Measurements from ENCODE around the gene ADAMTSL1. TPM values are rescaled to one million over a fixed set of nuclear protein-coding genes. Genes with fewer than 3 reads are reported as not detected.

ADAMTSL1 gene
- total and polyA plus RNA-seq, 2 donors (not counting 3 experiments of a cell fraction or from before 2014, with no cell fraction given) = 15.0 to 18.4 TPM

GRCh38 chr9:18822850-18823249 is 348.9 kb downstream of the ADAMTSL1 start:
- intact Hi-C loops (cut with micrococcal nuclease) = no loop called here
- Histone ChIP-seq H3K9ac (replicated peaks; ENCODE audit: extremely low read depth, insufficient read depth, low read length) (no peak overlapping the region), H4K20me1 (replicated peaks; ENCODE audit: control insufficient read depth, extremely low read depth, insufficient read depth, low read length) (no peaks in the 10 kb centered on the region), H3K27ac (ENCODE audit: insufficient read depth, low read depth, low read length) (no peak overlapping the region), H3K4me3 (replicated peaks in 1 of 3; ENCODE audit: insufficient read depth in 1 of 3, low read depth in 1 of 3, low read length in 3 of 3) (no peak overlapping the region), H3K79me2 (ENCODE audit: control insufficient read depth, insufficient read depth, low read length) (no peaks in the 10 kb centered on the region), H3K9me3 (replicated peaks; ENCODE audit: control insufficient read depth, insufficient read depth, low read length) (no peaks in the 10 kb centered on the region), H3K4me1 (ENCODE audit: control insufficient read depth, extremely low read depth, insufficient read depth, low read length) (peaks cover 3% of the 10 kb centered on the region), H3K9me1 (replicated peaks; ENCODE audit: control insufficient read depth, extremely low read depth, insufficient read depth, low read length) (no peaks in the 10 kb centered on the region), H2AFZ (ENCODE audit: low read depth, low read length) (no peak overlapping the region), H3K36me3 (ENCODE audit: control insufficient read depth in 2 of 2, extremely low read depth in 1 of 2, insufficient read depth in 2 of 2, low read length in 2 of 2) (no peaks in the 10 kb centered on the region), H3K27me3 (ENCODE audit: control insufficient read depth in 2 of 2, insufficient read depth in 2 of 2, low read length in 2 of 2) (no peaks in the 10 kb centered on the region), H3K4me2 (ENCODE audit: insufficient read depth, low read length) (no peak overlapping the region)
- BruUV-seq (replicated peaks) = no TSS peak
- no peak for DNase-seq (ENCODE audit: low read depth, low spot score)
- ChIA-PET CTCF (interaction anchor here (2.6 kb wide), 1 partner anchor 1012 kb away, joined by 13 read pairs; no protein-coding TSS in a partner anchor), POLR2A (no interaction called here)
- dilution Hi-C loops (cut with MboI; ENCODE audit: extremely low pct_ligation_motif_present, low sequenced_read_pairs) = no loop called here
- TF ChIP-seq EZH2 (IDR thresholded peaks at IDR 0.05; ENCODE audit: borderline replicate concordance, low read depth, low read length, severe bottlenecking) (no peak), MAX (IDR thresholded peaks at IDR 0.05; ENCODE audit: insufficient read depth, insufficient read length) (no peak), MYC (IDR thresholded peaks at IDR 0.05; ENCODE audit: low read depth, low read length) (no peak), POLR2A (IDR thresholded peaks at IDR 0.05; ENCODE audit: low read depth, low read length) (no peak), FOS (IDR thresholded peaks at IDR 0.05; ENCODE audit: borderline replicate concordance, insufficient read depth, low read length) (no peak), CTCF (IDR thresholded peaks at IDR 0.05; ENCODE audit: extremely low read depth in 1 of 2, insufficient read depth in 1 of 2, low read depth in 1 of 2, low read length in 2 of 2) (no peak), GATA2 (IDR thresholded peaks at IDR 0.05; ENCODE audit: insufficient read depth, insufficient read length, low read depth, low read length) (no peak), JUN (IDR thresholded peaks at IDR 0.05; ENCODE audit: borderline replicate concordance, insufficient read depth, insufficient read length, low read depth) (no peak), POLR2AphosphoS5 (IDR thresholded peaks at IDR 0.05; ENCODE audit: insufficient read depth, low read depth, low read length) (no peak)
- no peak for FAIRE-seq
